ENCODE data around the gene LSM12.
A peak's percentile ranks its signal among the peaks of the same experiment; 100 is the strongest.

Gene LSM12

GRCh38 chr17:44074231-44074910 lies 7.9 kb upstream of the LSM12 start:
- peaks cover 7% of the 10 kb centered on the region for H3K4me1 ChIP-seq (ENCODE audit: insufficient read depth, low read length)
- no peaks in the 10 kb centered on the region for H3K9me3 ChIP-seq (ENCODE audit: control insufficient read depth, insufficient read depth, low read length)
- H3K36me3 ChIP-seq (ENCODE audit: insufficient read depth, low read length) = no peaks in the 10 kb centered on the region; the same call in 1 of the 2 replicates
- no peak overlapping the region for H3K9ac ChIP-seq (ENCODE audit: low read depth, low read length)

DNA sequence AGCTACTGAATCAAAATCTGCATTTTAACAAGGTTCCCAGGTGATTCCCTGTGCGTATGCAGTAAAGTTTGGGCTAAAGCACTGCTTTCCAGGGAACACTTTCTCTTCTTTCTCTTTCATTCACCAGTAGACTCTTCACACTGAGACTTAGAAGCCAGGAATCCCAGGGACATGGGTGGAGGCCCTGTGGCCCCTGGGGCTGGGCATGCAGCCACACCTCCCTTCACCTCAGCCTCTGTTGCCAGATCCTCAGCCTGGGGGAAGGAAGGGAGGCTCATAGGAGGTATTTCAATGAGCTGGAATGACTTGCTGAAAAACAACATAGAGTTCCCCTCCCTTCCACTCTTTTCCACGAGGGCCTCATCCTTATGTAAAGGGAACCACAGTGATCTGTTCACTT lies 5.3 kb upstream of the LSM12 start:
- peaks cover 15% of the 10 kb centered on the region for H3K4me1 ChIP-seq (ENCODE audit: insufficient read depth, low read length)
- H3K9ac ChIP-seq (ENCODE audit: low read depth, low read length) = peak overlapping the region; percentile 59
- no peaks in the 10 kb centered on the region for H3K9me3 ChIP-seq (ENCODE audit: control insufficient read depth, insufficient read depth, low read length)
- H3K36me3 ChIP-seq (ENCODE audit: insufficient read depth, low read length) = no peaks in the 10 kb centered on the region

- no peaks in the 10 kb centered on the region for H3K36me3 ChIP-seq (ENCODE audit: insufficient read depth, low read length)
- peaks cover 15% of the 10 kb centered on the region for H3K4me1 ChIP-seq (ENCODE audit: insufficient read depth, low read length)
- peak overlapping the region; percentile 59 for H3K9ac ChIP-seq (ENCODE audit: low read depth, low read length)
- H3K9me3 ChIP-seq (ENCODE audit: control insufficient read depth, insufficient read depth, low read length) = no peaks in the 10 kb centered on the region
Measured at GRCh38 chr17:44071198-44071520, 4.7 kb upstream of the LSM12 start.

DNA sequence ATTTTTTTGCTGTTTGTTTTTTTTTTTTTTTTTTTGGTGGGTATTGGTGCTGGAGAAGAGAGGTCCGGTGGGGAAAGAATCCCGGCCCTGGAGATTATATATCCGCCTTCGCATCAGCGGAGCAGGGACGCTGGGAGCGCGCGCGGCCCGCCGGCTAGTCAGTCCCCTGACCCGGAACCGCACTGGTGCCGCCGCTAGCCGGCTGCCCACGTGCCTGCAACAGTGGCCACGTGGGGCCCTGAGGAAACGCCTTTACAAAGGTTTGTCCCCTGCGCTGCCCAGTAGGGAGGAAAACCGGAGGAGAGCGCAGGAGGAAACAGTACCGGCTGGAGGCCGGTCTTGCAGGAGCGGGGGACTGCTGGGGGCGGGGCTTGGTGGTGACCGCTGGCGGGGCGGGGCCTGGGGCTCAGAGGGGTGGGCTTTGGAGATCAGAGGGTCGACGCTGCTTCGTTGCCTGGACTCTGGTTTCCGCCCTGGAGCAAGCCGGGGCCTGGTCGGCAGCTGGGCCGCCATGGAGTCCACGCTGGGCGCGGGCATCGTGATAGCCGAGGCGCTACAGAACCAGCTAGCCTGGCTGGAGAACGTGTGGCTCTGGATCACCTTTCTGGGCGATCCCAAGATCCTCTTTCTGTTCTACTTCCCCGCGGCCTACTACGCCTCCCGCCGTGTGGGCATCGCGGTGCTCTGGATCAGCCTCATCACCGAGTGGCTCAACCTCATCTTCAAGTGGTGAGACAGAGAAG lies 4.2 kb upstream of the LSM12 start, which contains the start of gene G6PC3:
G6PC3 (plus strand) TSS at position 281 of the 743 bp plus-strand sequence; CDS start at position 512, 231 bp downstream.
- Histone ChIP-seq H3K4me1 (ENCODE audit: insufficient read depth, low read length) (peaks cover 15% of the 10 kb centered on the region), H3K9ac (ENCODE audit: low read depth, low read length) (peak within 1 kb of the TSS; percentile 88), H3K36me3 (ENCODE audit: insufficient read depth, low read length) (no peaks in the 10 kb centered on the region), H3K9me3 (ENCODE audit: control insufficient read depth, insufficient read depth, low read length) (no peaks in the 10 kb centered on the region)

DNA sequence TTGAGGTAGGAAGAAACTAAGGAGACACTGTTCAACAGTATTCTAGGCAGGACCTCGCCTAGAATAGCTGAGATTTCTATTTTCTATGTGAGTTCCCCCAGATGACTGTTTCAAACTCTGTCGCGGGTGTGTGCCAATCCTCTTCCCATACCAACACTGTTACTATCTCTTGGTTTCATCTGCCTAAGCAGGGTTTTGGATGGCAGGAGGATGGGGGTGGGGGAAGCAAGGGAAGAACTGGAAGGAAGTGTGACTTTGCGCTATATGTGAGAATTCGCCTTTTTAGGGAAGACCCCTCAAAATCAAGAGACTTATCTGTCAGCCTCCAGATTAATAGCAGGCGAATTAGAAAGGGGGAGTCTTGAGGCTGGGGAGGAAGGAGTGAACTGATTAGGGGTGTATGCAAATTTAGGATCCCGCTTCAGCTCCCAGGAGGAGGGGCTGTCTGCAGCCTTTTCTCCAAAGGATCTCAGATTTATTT lies 3.5 kb upstream of the LSM12 start:
- Histone ChIP-seq H3K9ac (ENCODE audit: low read depth, low read length) (peak overlapping the region; percentile 88), H3K9me3 (ENCODE audit: control insufficient read depth, insufficient read depth, low read length) (no peaks in the 10 kb centered on the region), H3K4me1 (ENCODE audit: insufficient read depth, low read length) (peaks cover 15% of the 10 kb centered on the region), H3K36me3 (ENCODE audit: insufficient read depth, low read length) (no peaks in the 10 kb centered on the region)

- Histone ChIP-seq H3K4me1 (ENCODE audit: insufficient read depth, low read length) (peaks cover 19% of the 10 kb centered on the region), H3K9me3 (ENCODE audit: control insufficient read depth, insufficient read depth, low read length) (no peaks in the 10 kb centered on the region), H3K36me3 (ENCODE audit: insufficient read depth, low read length) (peaks cover 16% of the 10 kb centered on the region), H3K9ac (ENCODE audit: low read depth, low read length) (no peak overlapping the region)
Measured at GRCh38 chr17:44067545-44067940, 1.1 kb upstream of the LSM12 start.

DNA sequence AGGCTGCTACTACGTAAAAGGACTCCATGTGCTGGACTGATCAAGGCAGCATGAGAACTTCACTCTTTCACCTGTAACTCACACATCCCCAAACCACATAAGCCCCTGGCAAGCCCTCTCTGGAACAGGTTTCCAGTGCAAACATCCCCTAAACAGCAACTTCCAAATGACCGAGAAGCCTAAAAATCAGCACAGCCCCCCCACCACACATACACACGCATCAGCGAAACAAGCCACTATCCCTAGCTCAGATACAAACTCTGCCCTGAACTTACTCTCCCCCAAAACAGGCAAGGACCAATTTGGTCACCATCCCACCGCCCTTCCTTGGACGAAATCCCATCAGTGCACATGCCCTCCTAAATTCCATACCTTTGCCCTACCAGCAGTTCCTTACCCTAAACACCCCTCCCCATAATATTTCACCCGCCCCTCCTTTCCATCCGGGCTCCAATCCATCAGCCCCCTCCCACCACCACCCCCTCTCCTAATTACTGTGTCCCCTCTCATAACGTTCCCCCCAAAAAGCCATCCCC lies 735 bp downstream of the LSM12 start:
- Histone ChIP-seq H3K9ac (ENCODE audit: low read depth, low read length) (peak overlapping the region; percentile 84), H3K9me3 (ENCODE audit: control insufficient read depth, insufficient read depth, low read length) (no peaks in the 10 kb centered on the region), H3K4me1 (ENCODE audit: insufficient read depth, low read length) (peaks cover 15% of the 10 kb centered on the region), H3K36me3 (ENCODE audit: insufficient read depth, low read length) (peaks cover 27% of the 10 kb centered on the region)

DNA sequence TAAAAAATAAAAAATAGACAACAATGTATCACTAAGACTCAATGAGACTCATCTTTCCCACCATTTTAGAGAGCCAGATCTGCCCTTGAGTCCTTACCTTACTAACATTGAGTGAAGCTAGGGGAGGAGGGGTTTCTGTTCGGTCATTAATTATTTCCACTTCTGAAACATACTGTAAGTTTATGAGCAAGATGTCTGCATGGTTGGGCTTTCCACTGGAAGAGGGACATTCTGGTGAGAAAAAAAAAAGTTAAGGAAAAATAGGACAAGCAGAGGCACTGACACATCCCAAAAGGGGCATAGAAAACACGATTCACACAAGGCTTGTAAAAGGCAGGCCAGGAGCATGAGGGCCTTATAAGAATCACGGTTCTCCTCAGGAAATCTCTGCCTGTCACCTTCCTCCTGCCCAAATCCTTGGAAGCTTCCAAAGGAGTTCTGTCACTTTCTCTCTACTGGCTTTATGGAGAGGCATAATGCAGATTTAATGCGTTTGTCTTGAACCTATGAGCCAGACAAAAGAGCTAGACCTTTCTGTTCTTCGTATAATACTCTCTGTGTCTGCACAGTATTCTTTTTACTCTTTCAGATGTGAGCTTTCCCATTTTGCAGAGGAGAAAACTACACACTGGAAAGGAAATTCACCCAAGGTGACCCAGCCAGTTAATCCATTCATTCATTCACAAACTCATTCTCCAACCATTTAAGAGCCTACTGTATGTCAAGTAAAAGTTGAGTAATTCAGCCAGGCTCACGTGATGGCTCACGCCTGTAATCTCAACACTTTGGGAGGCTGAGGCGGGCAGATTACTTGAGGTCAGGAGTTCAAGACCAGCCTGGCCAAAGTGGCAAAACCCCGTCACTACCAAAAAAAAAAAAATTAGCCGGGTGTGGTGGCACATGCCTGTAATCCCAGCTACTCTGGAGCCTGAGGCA lies 2.5 kb downstream of the LSM12 start:
- Histone ChIP-seq H3K36me3 (ENCODE audit: insufficient read depth, low read length) (peaks cover 38% of the 10 kb centered on the region), H3K4me1 (ENCODE audit: insufficient read depth, low read length) (peaks cover 15% of the 10 kb centered on the region), H3K9ac (ENCODE audit: low read depth, low read length) (no peak overlapping the region), H3K9me3 (ENCODE audit: control insufficient read depth, insufficient read depth, low read length) (no peaks in the 10 kb centered on the region)

- peaks cover 45% of the 10 kb centered on the region for H3K36me3 ChIP-seq (ENCODE audit: insufficient read depth, low read length)
- H3K9me3 ChIP-seq (ENCODE audit: control insufficient read depth, insufficient read depth, low read length) = no peaks in the 10 kb centered on the region
- H3K4me1 ChIP-seq (ENCODE audit: insufficient read depth, low read length) = peaks cover 15% of the 10 kb centered on the region
- no peak overlapping the region for H3K9ac ChIP-seq (ENCODE audit: low read depth, low read length)
Measured at GRCh38 chr17:44062871-44063270, 3.6 kb downstream of the LSM12 start.

GRCh38 chr17:44061446-44061845 lies 5.0 kb downstream of the LSM12 start:
- H3K9me3 ChIP-seq (ENCODE audit: control insufficient read depth, insufficient read depth, low read length) = no peaks in the 10 kb centered on the region
- peaks cover 7% of the 10 kb centered on the region for H3K4me1 ChIP-seq (ENCODE audit: insufficient read depth, low read length)
- no peak overlapping the region for H3K9ac ChIP-seq (ENCODE audit: low read depth, low read length)
- peaks cover 46% of the 10 kb centered on the region for H3K36me3 ChIP-seq (ENCODE audit: insufficient read depth, low read length)

GRCh38 chr17:44059101-44059892 lies 7.2 kb downstream of the LSM12 start:
- Histone ChIP-seq H3K36me3 (ENCODE audit: insufficient read depth, low read length) (peaks cover 55% of the 10 kb centered on the region), H3K9me3 (ENCODE audit: control insufficient read depth, insufficient read depth, low read length) (no peaks in the 10 kb centered on the region), H3K4me1 (ENCODE audit: insufficient read depth, low read length) (peaks cover 7% of the 10 kb centered on the region), H3K9ac (ENCODE audit: low read depth, low read length) (no peak overlapping the region)

GRCh38 chr17:44053125-44053872 lies 13.2 kb downstream of the LSM12 start:
- Histone ChIP-seq H3K9me3 (ENCODE audit: control insufficient read depth, insufficient read depth, low read length) (no peaks in the 10 kb centered on the region), H3K36me3 (ENCODE audit: insufficient read depth, low read length) (peaks cover 52% of the 10 kb centered on the region), H3K4me1 (ENCODE audit: insufficient read depth, low read length) (no peaks in the 10 kb centered on the region), H3K9ac (ENCODE audit: low read depth, low read length) (no peak overlapping the region)

All from ES-I3 (cell line).